OCI-LY7 (cell line): ENCODE measurements around the gene FIBIN. TPM values are rescaled to one million over a fixed set of nuclear protein-coding genes. Genes with fewer than 3 reads are reported as not detected.
"Not testable (repeated sequence)": the region's sequence is repeated elsewhere in the genome, so short reads cannot be mapped to it uniquely, and the experiment has no call there.

Experiments used
- BruUV-seq: library from RNA; stranded (reverse); fragments of 400-500 nt; replicated peaks from 2 replicates; lab custom pipeline; 2021; lab: Mats Ljungman, UMichigan
- CTCF ChIA-PET: fragments of 300-600 bp; sonication (Branson Sonifier 250); formaldehyde crosslinking; loops from one replicate; lab custom pipeline; 2022; ENCODE audit warnings: antibody characterized with exemption; ENCODE audit not compliant: unreplicated experiment; lab: Charles Lee
- POLR2A ChIA-PET: fragments of 300-600 bp; sonication (Branson Sonifier 250); formaldehyde crosslinking; loops from one replicate; lab custom pipeline; 2022; ENCODE audit warnings: antibody characterized with exemption; lab: Charles Lee
- DNase-seq: peaks from one replicate; pipeline ENCODE4 v3.0.0-alpha.2; 2015; ENCODE audit warnings: low spot score
- H2AFZ ChIP-seq: fragments of 200-600 bp; sonication (generic), shearing (Covaris generic); 2 replicates; pipeline ENCODE4 v1.6.1; 2014; ENCODE audit warnings: mild to moderate bottlenecking, antibody characterized with exemption, low read length, moderate library complexity
- H3K27ac ChIP-seq: fragments of 200-600 bp; sonication (generic); 2 replicates; pipeline ENCODE4 v1.5.1; 2014; ENCODE audit warnings: mixed run types, low read depth, mild to moderate bottlenecking, moderate library complexity, low read length, inconsistent platforms; ENCODE audit not compliant: poor library complexity, severe bottlenecking
- H3K36me3 ChIP-seq: fragments of 200-600 bp; sonication (generic); 2 replicates; pipeline ENCODE4 v1.6.1; 2014; ENCODE audit warnings: mild to moderate bottlenecking, antibody characterized with exemption, low read length, moderate library complexity, mixed read lengths; ENCODE audit not compliant: insufficient read depth
- H3K4me1 ChIP-seq: fragments of 200-600 bp; sonication (generic); 2 replicates; pipeline ENCODE4 v1.5.1; 2014; ENCODE audit warnings: mild to moderate bottlenecking, low read length; ENCODE audit not compliant: insufficient read depth, poor library complexity, severe bottlenecking
- H3K4me2 ChIP-seq: fragments of 200-600 bp; sonication (generic); 2 replicates; pipeline ENCODE4 v1.6.1; 2014; ENCODE audit warnings: mild to moderate bottlenecking, low read length
- H3K4me3 ChIP-seq: fragments of 200-600 bp; sonication (generic); 2 replicates; pipeline ENCODE4 v1.5.1; 2014; ENCODE audit warnings: mild to moderate bottlenecking, low read depth, low read length; ENCODE audit not compliant: poor library complexity, severe bottlenecking
- H3K79me2 ChIP-seq: fragments of 200-600 bp; sonication (generic); 2 replicates; pipeline ENCODE4 v1.6.1; 2016; ENCODE audit warnings: low read depth, mild to moderate bottlenecking, low read length, moderate library complexity, mixed read lengths; ENCODE audit not compliant: insufficient read depth
- H3K9me2 ChIP-seq: fragments of 200-600 bp; sonication (generic); 2 replicates; pipeline ENCODE4 v1.6.1; 2016; ENCODE audit warnings: mild to moderate bottlenecking, low read length, mixed read lengths; ENCODE audit not compliant: insufficient read depth
- H3K9me3 ChIP-seq: fragments of 200-600 bp; sonication (generic); 2 replicates; pipeline ENCODE4 v1.6.1; 2014; ENCODE audit warnings: mild to moderate bottlenecking, mixed run types, low read length, mixed read lengths
- H4K20me1 ChIP-seq: fragments of 200-600 bp; sonication (generic); 2 replicates; pipeline ENCODE4 v1.6.1; 2014; ENCODE audit warnings: mild to moderate bottlenecking, antibody characterized with exemption, low read length, moderate library complexity, mixed read lengths; ENCODE audit not compliant: insufficient read depth
- CTCF ChIP-seq: fragments of 200-600 bp; sonication (generic); conservative IDR thresholded peaks from 2 replicates; pipeline ENCODE4 v1.5.1; 2014; ENCODE audit warnings: mild to moderate bottlenecking, antibody characterized with exemption, low read length, moderate library complexity, mixed read lengths
- EZH2phosphoT487 ChIP-seq: fragments of 200-600 bp; sonication (generic); IDR thresholded peaks from 2 replicates; pipeline ENCODE4 v1.6.1; 2018; ENCODE audit warnings: low read depth, borderline replicate concordance, mild to moderate bottlenecking, mixed run types, antibody characterized with exemption, low read length, moderate library complexity, mixed read lengths
- intact Hi-C: fragments of 100-400 bp; cut with micrococcal nuclease; formaldehyde crosslinking; loops from one replicate; pipeline ENCODE4 v1.10.0; 2022; ENCODE audit not compliant: unreplicated experiment
- total RNA-seq, 2 experiments: library from RNA; depleted of rRNA in 1 of 2; stranded (reverse); fragments of >200 nt in 1 of 2; shearing (Covaris generic) in 1 of 2; gene quantifications; 2 replicates each; pipeline ENCODE4 v1.2.3, GENCODE V29; 2014 to 2022

Gene FIBIN
- total RNA-seq, 2 experiments from 2014 or later = not detected

- no peaks in the 10 kb centered on the region for H3K79me2 ChIP-seq
- TF ChIP-seq EZH2phosphoT487 = no peak
- no peak for TF ChIP-seq CTCF
- no peak for DNase-seq
- H2AFZ ChIP-seq = peak overlapping the region; percentile 77; the same call in 1 of the 2 replicates
- intact Hi-C loops = no loop called here
- POLR2A ChIA-PET = no interaction called here
- no peak overlapping the region for H3K4me2 ChIP-seq
- no peak overlapping the region for H3K27ac ChIP-seq
- H3K4me1 ChIP-seq = no peaks in the 10 kb centered on the region
- H3K36me3 ChIP-seq = no peaks in the 10 kb centered on the region
- BruUV-seq = no TSS peak
- H4K20me1 ChIP-seq = no peaks in the 10 kb centered on the region
- H3K4me3 ChIP-seq = no peak overlapping the region
- no peaks in the 10 kb centered on the region for H3K9me2 ChIP-seq
- CTCF ChIA-PET = no interaction called here
- H3K9me3 ChIP-seq = peaks cover 4% of the 10 kb centered on the region; the same call in 1 of the 2 replicates
Measured at GRCh38 chr11:26976389-26976788, 17.5 kb upstream of the FIBIN start.

GRCh38 chr11:26977209-26977608 lies 16.7 kb upstream of the FIBIN start:
- H3K4me2 ChIP-seq, H3K27ac ChIP-seq, intact Hi-C loops, H4K20me1 ChIP-seq, H3K79me2 ChIP-seq, H2AFZ ChIP-seq, H3K9me2 ChIP-seq, CTCF ChIA-PET, H3K36me3 ChIP-seq, H3K4me3 ChIP-seq, DNase-seq, H3K4me1 ChIP-seq, BruUV-seq, H3K9me3 ChIP-seq: not testable (repeated sequence)
- POLR2A ChIA-PET = interaction anchor here (0.5 kb wide), 1 partner anchor 808 kb away, joined by 3 read pairs; no protein-coding TSS in a partner anchor

- Histone ChIP-seq H3K9me2 (no peaks in the 10 kb centered on the region), H3K4me1 (no peaks in the 10 kb centered on the region), H3K4me2 (no peak overlapping the region), H3K36me3 (no peaks in the 10 kb centered on the region), H3K4me3 (no peak overlapping the region), H3K9me3 (peaks cover 9% of the 10 kb centered on the region; the same call in 1 of the 2 replicates), H3K79me2 (no peaks in the 10 kb centered on the region), H3K27ac (no peak overlapping the region), H4K20me1 (no peaks in the 10 kb centered on the region), H2AFZ (0 out of 2 replicates have a peak overlapping the region, but pooled peaks have one; percentile 36)
- intact Hi-C loops = loop anchor here (2.0 kb wide), 1 partner anchor 21 kb away; no protein-coding TSS in a partner anchor
- no TSS peak for BruUV-seq
- TF ChIP-seq CTCF (no peak), EZH2phosphoT487 (no peak)
- ChIA-PET POLR2A (interaction anchor here (1.2 kb wide), 1 partner anchor 9 kb away, joined by 4 read pairs; no protein-coding TSS in a partner anchor), CTCF (no interaction called here)
- no peak for DNase-seq
Measured at GRCh38 chr11:26983645-26984044, 10.3 kb upstream of the FIBIN start.
